Muscle layer of colon (tissue), 2 donors: ENCODE data around the gene KANK4.

Source experiments
- H3K27ac ChIP-seq: one replicate; pipeline ENCODE4 v1.7.0; 2013; ENCODE audit warnings: low read depth, mild to moderate bottlenecking, low read length, moderate library complexity
- H3K27me3 ChIP-seq, 2 donors: one replicate each; pipeline ENCODE4 v1.7.0; 2013; ENCODE audit warnings: low read length in 2 of 2, mild to moderate bottlenecking in 2 of 2; ENCODE audit not compliant: insufficient read depth in 2 of 2, control insufficient read depth in 1 of 2
- H3K36me3 ChIP-seq: one replicate; pipeline ENCODE4 v1.7.0; 2013; ENCODE audit warnings: mild to moderate bottlenecking, low read length; ENCODE audit not compliant: insufficient read depth
- H3K4me1 ChIP-seq: one replicate; pipeline ENCODE4 v1.7.0; 2013; ENCODE audit warnings: mild to moderate bottlenecking, low read length; ENCODE audit not compliant: insufficient read depth
- H3K4me3 ChIP-seq, 2 donors: one replicate each; pipeline ENCODE4 v1.7.0; 2013; ENCODE audit warnings: low read length in 2 of 2, low read depth in 1 of 2, mild to moderate bottlenecking in 1 of 2, moderate library complexity in 1 of 2
- H3K9ac ChIP-seq: one replicate; pipeline ENCODE4 v1.7.0; 2013; ENCODE audit warnings: low read length
- H3K9me3 ChIP-seq: one replicate; pipeline ENCODE4 v1.7.0; 2013; ENCODE audit warnings: mild to moderate bottlenecking, low read length
- donor health status: abdominal sarcoma.
- donor health status: Adenocarcinoma of cecum.

The KANK4 gene

DNA sequence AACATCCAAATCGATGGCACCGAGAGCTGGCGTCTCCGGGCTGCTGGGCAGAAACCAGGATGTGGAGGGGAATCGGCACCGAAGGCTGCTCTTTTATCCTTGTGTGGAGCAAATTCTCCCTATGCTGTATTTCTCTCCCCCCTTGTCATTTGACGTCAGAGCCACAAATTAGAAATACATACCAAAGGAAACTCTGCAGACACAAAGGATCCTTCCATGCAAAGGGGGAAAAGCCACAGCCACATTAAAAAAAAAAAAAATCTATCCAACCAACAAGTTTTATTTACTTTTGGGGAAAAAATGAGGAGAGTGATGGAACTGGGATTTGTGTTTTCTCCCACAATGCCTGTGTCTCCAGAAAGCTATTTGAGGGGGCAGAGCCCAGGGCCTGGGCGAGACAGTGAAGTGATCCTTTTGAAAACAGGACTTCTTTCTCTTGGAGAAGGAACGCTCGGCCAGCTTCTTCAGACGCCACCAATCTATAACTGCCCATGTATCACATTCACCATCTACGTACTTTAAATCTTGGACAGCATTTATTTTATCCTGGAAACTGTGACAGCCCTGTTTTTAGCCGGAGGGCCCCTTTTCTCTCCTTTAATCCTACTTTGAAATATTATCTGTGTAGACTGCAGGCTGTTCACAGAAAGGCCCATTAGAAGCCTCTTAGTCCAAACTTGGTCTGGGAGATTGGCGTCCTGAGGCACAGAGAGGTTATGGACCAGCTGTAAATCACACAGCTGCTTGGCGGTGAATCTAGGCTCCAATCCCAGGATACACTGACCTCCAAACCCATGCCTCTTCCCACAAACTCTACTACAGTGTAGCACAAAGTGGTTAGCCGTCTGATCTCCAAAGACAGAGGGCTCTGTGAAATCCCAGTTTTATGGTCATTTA, 4.5 kb downstream of the KANK4 start:
- Histone ChIP-seq H3K9ac (no peak overlapping the region), H3K4me1 (no peaks in the 10 kb centered on the region), H3K9me3 (no peaks in the 10 kb centered on the region), H3K36me3 (no peaks in the 10 kb centered on the region), H3K27ac (no peak overlapping the region), H3K4me3 (no peak overlapping the region), H3K27me3 (peaks cover 10 to 13% of the 10 kb centered on the region in 2 donors)

DNA sequence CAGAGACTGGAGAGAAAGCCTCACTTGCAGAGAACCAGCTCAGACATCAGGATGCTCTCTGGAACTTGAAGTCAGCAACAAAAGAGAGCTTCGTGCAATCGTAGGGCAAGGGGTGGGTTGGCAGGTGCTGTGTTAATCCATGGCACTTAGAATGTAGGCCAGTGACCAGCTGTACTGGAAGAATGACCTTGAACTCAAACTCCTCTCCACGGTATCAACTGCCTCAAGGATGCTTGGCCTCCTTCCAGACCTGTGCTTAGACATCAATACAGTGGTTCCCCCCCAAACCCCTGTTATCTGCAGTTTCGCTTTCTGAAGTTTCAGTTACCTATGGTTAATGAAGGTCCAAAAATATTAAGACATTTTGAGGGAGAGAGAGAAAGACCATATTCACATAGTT, 6.5 kb downstream of the KANK4 start:
- Histone ChIP-seq H3K9me3 (no peaks in the 10 kb centered on the region), H3K27ac (no peak overlapping the region), H3K4me1 (peaks cover 4% of the 10 kb centered on the region), H3K36me3 (no peaks in the 10 kb centered on the region), H3K9ac (no peak overlapping the region), H3K27me3 (peaks cover 0 to 2% of the 10 kb centered on the region in 2 donors), H3K4me3 (no peak overlapping the region)

- peaks cover 4% of the 10 kb centered on the region for H3K4me1 ChIP-seq
- no peak overlapping the region for H3K4me3 ChIP-seq
- H3K9ac ChIP-seq, result no peak overlapping the region
- H3K27me3 ChIP-seq, result no peaks in the 10 kb centered on the region
- no peak overlapping the region for H3K27ac ChIP-seq
- no peaks in the 10 kb centered on the region for H3K36me3 ChIP-seq
- no peaks in the 10 kb centered on the region for H3K9me3 ChIP-seq
These were observed 7.7 kb downstream of the KANK4 start for GRCh38 chr1:62311473-62311943.

GRCh38 chr1:62309906-62310305, 9.3 kb downstream of the KANK4 start:
- Histone ChIP-seq H3K9me3 (no peaks in the 10 kb centered on the region), H3K27me3 (no peaks in the 10 kb centered on the region), H3K4me1 (peaks cover 4% of the 10 kb centered on the region), H3K36me3 (no peaks in the 10 kb centered on the region), H3K27ac (no peak overlapping the region), H3K9ac (no peak overlapping the region), H3K4me3 (no peak overlapping the region)

DNA sequence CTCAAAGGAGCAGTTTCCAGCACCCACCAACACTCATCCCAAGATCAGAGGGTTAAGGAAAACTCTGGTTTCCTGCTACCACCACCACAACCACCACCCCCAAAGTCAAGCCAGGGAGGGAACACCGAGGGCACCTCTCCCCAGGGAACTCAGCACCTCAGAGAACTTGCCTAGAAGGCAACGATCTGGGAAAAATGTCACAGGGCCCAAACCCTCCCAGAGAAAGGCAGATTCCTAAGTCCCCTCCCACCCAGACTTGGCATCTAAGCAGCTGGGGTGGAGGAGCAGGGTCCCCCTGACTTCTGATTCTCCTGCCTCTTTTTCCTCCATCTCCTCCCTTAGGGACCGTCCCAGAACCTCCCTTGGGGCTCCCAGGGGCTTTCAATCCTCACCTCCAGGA, 10.6 kb downstream of the KANK4 start:
- peaks cover 4% of the 10 kb centered on the region for H3K4me1 ChIP-seq
- H3K4me3 ChIP-seq, result no peak overlapping the region
- no peaks in the 10 kb centered on the region for H3K9me3 ChIP-seq
- H3K27me3 ChIP-seq, result no peaks in the 10 kb centered on the region
- no peak overlapping the region for H3K27ac ChIP-seq
- H3K9ac ChIP-seq, result no peak overlapping the region
- H3K36me3 ChIP-seq, result no peaks in the 10 kb centered on the region

GRCh38 chr1:62307895-62308492, 11.2 kb downstream of the KANK4 start:
- Histone ChIP-seq H3K27ac (no peak overlapping the region), H3K27me3 (no peaks in the 10 kb centered on the region), H3K9ac (no peak overlapping the region), H3K4me3 (no peak overlapping the region), H3K9me3 (no peaks in the 10 kb centered on the region), H3K4me1 (peaks cover 4% of the 10 kb centered on the region), H3K36me3 (no peaks in the 10 kb centered on the region)

- H3K27ac ChIP-seq, result no peak overlapping the region
- H3K4me1 ChIP-seq, result peaks cover 4% of the 10 kb centered on the region
- H3K9me3 ChIP-seq, result no peaks in the 10 kb centered on the region
- H3K27me3 ChIP-seq, result no peaks in the 10 kb centered on the region
- no peaks in the 10 kb centered on the region for H3K36me3 ChIP-seq
- H3K9ac ChIP-seq, result no peak overlapping the region
- H3K4me3 ChIP-seq, result no peak overlapping the region
These were observed 11.8 kb downstream of the KANK4 start for GRCh38 chr1:62307446-62307845.

GRCh38 chr1:62306065-62306464, 13.2 kb downstream of the KANK4 start:
- Histone ChIP-seq H3K9me3 (no peaks in the 10 kb centered on the region), H3K36me3 (no peaks in the 10 kb centered on the region), H3K27ac (no peak overlapping the region), H3K9ac (no peak overlapping the region), H3K4me3 (no peak overlapping the region), H3K27me3 (no peaks in the 10 kb centered on the region), H3K4me1 (peaks cover 6% of the 10 kb centered on the region)

DNA sequence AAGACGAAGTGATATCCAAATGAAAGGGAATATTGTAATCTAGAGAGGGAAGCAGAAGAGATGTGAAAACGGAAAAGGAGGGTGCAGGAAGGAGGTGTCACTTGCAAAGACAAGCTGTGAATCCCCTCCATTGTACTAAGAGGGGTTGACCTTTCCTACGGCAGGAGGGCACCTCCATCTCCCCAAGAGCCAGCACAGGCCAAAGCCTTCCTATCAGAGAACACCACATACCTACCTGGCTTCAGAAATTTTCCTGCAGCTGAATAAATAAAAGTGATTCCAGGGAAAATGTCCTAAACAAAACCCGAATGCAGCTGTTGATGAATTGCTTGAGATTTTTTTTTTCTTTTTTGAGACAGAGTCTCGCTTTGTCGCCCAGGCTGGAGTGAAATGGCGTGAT, 14.3 kb downstream of the KANK4 start:
- no peaks in the 10 kb centered on the region for H3K9me3 ChIP-seq

DNA sequence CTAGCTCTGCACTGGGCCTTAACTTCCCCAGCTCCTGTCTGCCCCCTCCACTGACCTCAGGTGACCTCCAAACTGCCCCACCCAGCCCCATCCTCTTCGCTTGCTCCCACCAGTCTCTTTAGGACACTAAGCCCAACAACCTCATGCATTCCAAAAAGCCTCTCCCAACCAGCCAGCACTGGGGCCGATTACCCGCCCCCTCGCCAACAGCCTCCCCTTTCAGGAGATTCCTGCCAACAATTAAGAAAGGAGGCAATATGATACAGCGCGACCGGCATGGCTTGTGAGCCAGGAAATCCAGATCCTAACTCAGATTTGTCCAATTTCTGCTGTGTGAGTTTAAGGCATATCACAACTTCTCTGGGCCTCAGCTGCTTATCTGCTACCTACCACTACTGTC, 14.7 kb downstream of the KANK4 start:
- H3K36me3 ChIP-seq, result no peaks in the 10 kb centered on the region
- no peak overlapping the region for H3K4me3 ChIP-seq
- H3K27me3 ChIP-seq, result no peaks in the 10 kb centered on the region
- no peak overlapping the region for H3K27ac ChIP-seq
- peaks cover 15% of the 10 kb centered on the region for H3K4me1 ChIP-seq
- H3K9ac ChIP-seq, result no peak overlapping the region
- no peaks in the 10 kb centered on the region for H3K9me3 ChIP-seq

More for the DNA sequence above, 14.3 kb downstream of the KANK4 start:
- no peak overlapping the region for H3K27ac ChIP-seq
- H3K27me3 ChIP-seq, result no peaks in the 10 kb centered on the region
- H3K4me1 ChIP-seq, result peaks cover 14% of the 10 kb centered on the region
- no peaks in the 10 kb centered on the region for H3K36me3 ChIP-seq
- H3K4me3 ChIP-seq, result no peak overlapping the region
- H3K9ac ChIP-seq, result no peak overlapping the region

DNA sequence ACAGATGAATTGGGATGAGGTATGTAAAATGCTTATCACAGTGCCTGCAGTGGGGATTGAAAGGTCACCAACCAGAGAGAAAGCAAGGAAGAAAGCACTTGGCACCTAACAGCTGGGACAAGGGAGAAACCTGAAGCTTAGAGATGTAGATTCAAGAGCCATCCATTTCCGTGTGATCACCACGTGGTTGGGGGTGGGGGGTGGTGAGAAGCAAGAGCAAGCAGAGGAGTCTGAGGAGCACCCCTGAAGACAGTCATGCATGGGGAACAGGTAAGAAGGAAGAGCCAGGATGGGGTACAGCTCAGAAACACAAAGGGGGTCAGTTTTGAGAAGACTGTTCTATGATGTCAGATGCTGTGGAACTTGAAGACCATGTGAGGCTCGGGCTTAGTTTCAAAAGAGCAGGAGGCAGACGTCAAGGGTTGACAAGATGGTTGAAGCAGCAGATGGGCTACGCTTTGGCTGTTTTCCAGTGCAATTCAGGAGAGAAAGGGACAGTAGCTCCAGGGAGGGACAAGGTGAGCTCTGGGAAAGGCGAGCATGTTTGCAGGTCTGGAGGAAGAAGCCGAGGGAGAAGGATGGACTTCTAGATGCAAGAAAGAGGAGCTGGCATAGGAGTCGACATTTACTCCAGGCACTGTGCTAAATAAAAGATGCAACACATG, 17.4 kb downstream of the KANK4 start:
- no peaks in the 10 kb centered on the region for H3K27me3 ChIP-seq

More for the DNA sequence above, 17.4 kb downstream of the KANK4 start:
- Histone ChIP-seq H3K36me3 (no peaks in the 10 kb centered on the region), H3K4me1 (peaks cover 11% of the 10 kb centered on the region), H3K9ac (no peak overlapping the region), H3K4me3 (no peak overlapping the region), H3K9me3 (no peaks in the 10 kb centered on the region), H3K27ac (no peak overlapping the region)
